OCI-LY7 (cell line): ENCODE measurements around the gene JMJD4.

Experiments
- CTCF ChIP-seq: fragments of 200-600 bp; sonication (generic); conservative IDR thresholded peaks from 2 replicates; pipeline ENCODE4 v1.5.1; 2014; ENCODE audit warnings: mild to moderate bottlenecking, antibody characterized with exemption, low read length, moderate library complexity, mixed read lengths
- EZH2phosphoT487 ChIP-seq: fragments of 200-600 bp; sonication (generic); IDR thresholded peaks from 2 replicates; pipeline ENCODE4 v1.6.1; 2018; ENCODE audit warnings: low read depth, borderline replicate concordance, mild to moderate bottlenecking, mixed run types, antibody characterized with exemption, low read length, moderate library complexity, mixed read lengths

DNA sequence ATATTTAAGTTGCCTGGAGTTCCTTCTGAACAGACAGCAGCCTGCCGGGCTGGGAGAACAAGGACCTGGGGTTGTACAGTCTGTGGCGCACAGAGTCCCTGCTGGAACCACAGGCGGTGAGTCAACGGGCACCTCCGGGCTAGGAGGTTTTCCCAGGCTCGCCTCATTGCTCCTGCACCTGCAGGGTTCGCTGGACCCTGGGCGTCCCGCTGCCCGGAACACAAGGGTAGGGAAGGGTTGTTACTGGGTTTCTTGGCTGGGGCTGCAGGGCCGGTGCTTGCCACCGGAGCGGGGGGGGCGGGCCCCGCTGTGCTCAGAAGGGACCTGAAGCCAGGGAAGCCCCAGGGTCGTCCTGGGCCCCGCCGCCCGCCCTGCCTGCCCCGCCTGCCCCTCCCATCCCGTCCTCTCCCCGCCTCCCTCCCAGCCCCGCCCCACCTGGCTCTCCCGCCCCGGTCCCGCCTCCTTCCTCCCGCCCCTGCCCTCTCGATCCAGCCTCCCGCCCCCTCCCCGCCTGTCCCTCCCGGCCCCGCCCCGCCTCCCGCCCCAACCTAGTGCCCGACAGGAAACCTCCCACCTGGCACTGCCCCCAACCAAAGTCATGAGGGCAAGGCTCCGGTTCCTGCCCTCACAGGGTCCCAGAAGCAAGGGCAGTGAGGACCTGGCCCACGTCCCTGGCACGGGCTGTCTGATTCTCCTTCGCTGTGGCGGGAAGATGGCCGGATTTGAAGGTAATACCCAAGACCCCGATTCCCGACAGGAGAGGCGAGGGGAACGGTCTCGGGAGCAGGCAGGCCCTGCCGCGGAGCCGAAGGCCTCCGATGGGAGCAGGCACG lies 6.8 kb downstream of the JMJD4 start:
- TF ChIP-seq CTCF (no peak), EZH2phosphoT487 (no peak)
